Kidney (tissue), 14 donors: Measurements from ENCODE around the gene RASGRF2. TPM values are rescaled to one million over a fixed set of nuclear protein-coding genes. Genes with fewer than 3 reads are reported as not detected.

ENCODE experiments used
- DNase-seq, 5 donors: peaks; one replicate each; pipeline ENCODE4 v3.0.0-alpha.2; 2013 to 2020
- FAIRE-seq: peaks from 2 replicates; lab custom pipeline; 2012; peaks lifted over from hg19 to GRCh38; lab: Jason Lieb, UNC
- H3K27ac ChIP-seq, 2 donors: one replicate each; pipeline ENCODE4 v1.7.0; 2013; ENCODE audit warnings: low read depth in 2 of 2, low read length in 2 of 2, inconsistent platforms in 1 of 2
- H3K27me3 ChIP-seq: one replicate; pipeline ENCODE4 v1.7.1; 2013; ENCODE audit warnings: low read length, inconsistent platforms; ENCODE audit not compliant: control insufficient read depth, insufficient read depth
- H3K36me3 ChIP-seq, 3 donors: one replicate each; pipeline versions ENCODE4 v1.7.0 to v1.7.1; 2013; ENCODE audit warnings: low read length in 3 of 3, control low read depth in 1 of 3, inconsistent platforms in 1 of 3; ENCODE audit not compliant: insufficient read depth in 3 of 3, control insufficient read depth in 2 of 3
- H3K4me1 ChIP-seq, 3 donors: one replicate each; pipeline versions ENCODE4 v1.7.0 to v1.7.1; 2013; ENCODE audit warnings: low read length in 3 of 3, inconsistent platforms in 1 of 3, low read depth in 1 of 3; ENCODE audit not compliant: control insufficient read depth in 2 of 3, insufficient read depth in 2 of 3
- H3K4me3 ChIP-seq, 3 donors: one replicate each; pipeline versions ENCODE4 v1.7.0 to v1.8.1; 2013; ENCODE audit warnings: low read length in 3 of 3, control low read depth in 1 of 3, inconsistent platforms in 1 of 3
- H3K9ac ChIP-seq, 3 donors: one replicate each; pipeline versions ENCODE4 v1.7.0 to v1.7.1; 2013; ENCODE audit warnings: low read length in 3 of 3, control low read depth in 1 of 3, inconsistent platforms in 1 of 3
- H3K9me3 ChIP-seq, 3 donors: one replicate each; pipeline versions ENCODE4 v1.7.0 to v1.7.1; 2013; ENCODE audit warnings: low read length in 3 of 3, control low read depth in 1 of 3, inconsistent platforms in 1 of 3; ENCODE audit not compliant: control insufficient read depth in 2 of 3, insufficient read depth in 1 of 3
- intact Hi-C: fragments of 100-400 bp; cut with DNase I; formaldehyde crosslinking; loops from one replicate; pipeline ENCODE4 v1.11.1; 2022
- polyA plus RNA-seq: library from polyadenylated mRNA; stranded (reverse); fragments of 350-450 nt; fragmentation: Illumina TruSeq; extraction: RNeasy Lipid Tissue Mini Kit (QIAGEN cat#74804); gene quantifications from one replicate; pipeline ENCODE4 v1.2.3, GENCODE V29; 2014; ENCODE audit warnings: low read depth, low replicate concordance; ENCODE audit not compliant: insufficient read depth
- total RNA-seq: library from RNA; stranded (reverse); fragmentation: NEBNext Ultra II Directional; extraction: Animal tissue kit (Norgen Biotek cat#: 25700); gene quantifications from one replicate; pipeline ENCODE4 v1.2.1, GENCODE V29; 2021
- TF ChIP-seq, protein P1 (sequence below): IDR thresholded peaks from 3 replicates; pipeline ENCODE4 v1.5.1; 2012; ENCODE audit warnings: mild to moderate bottlenecking, moderate library complexity, borderline replicate concordance; ENCODE audit not compliant: insufficient read depth; ENCODE audit errors: extremely low read depth
- donor health status: control.
- donor health status: control.
- donor health status: control.
- donor health status: control.
- donor health status: control.
- donor health status: DM: yes; HTN: yes; CAD: no.
- donor health status: Normal renal cell carcinoma (clear cell type).

Gene RASGRF2
- total and polyA plus RNA-seq, 2 donors from 2014 or later = 4.9 to 14.7 TPM

DNA sequence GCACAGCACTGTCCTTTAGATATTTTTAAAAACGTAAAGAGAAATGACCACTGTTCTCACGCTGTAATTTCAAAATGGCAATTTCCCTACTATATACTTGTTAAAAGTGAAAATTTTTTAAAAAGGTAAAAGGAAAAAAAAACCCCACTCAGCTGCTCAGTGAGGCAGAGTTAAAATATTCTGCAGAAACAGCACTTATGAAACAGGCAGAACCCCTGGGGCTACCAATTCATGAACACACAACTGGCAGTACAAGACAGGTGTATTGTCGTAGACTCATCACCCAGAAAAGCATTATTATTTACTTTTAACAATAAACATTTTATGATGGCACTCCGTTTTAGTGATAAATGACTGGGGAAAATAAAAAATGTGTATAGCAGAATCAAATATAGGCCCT lies 1.5 kb upstream of the RASGRF2 start:
- intact Hi-C loops = no loop called here
- H3K27me3 ChIP-seq = peaks cover 20% of the 10 kb centered on the region
- DNase-seq (no peak), FAIRE-seq (no peak)
- no peaks in the 10 kb centered on the region for H3K36me3 ChIP-seq
- H3K27ac ChIP-seq = no peak overlapping the region
- H3K9me3 ChIP-seq = peaks cover 0 to 1% (median 0%) of the 10 kb centered on the region in 3 donors
- H3K4me3 ChIP-seq = no peak overlapping the region
- peaks cover 0 to 3% (median 2%) of the 10 kb centered on the region in 3 donors for H3K4me1 ChIP-seq
- TF ChIP-seq, protein P1, sequence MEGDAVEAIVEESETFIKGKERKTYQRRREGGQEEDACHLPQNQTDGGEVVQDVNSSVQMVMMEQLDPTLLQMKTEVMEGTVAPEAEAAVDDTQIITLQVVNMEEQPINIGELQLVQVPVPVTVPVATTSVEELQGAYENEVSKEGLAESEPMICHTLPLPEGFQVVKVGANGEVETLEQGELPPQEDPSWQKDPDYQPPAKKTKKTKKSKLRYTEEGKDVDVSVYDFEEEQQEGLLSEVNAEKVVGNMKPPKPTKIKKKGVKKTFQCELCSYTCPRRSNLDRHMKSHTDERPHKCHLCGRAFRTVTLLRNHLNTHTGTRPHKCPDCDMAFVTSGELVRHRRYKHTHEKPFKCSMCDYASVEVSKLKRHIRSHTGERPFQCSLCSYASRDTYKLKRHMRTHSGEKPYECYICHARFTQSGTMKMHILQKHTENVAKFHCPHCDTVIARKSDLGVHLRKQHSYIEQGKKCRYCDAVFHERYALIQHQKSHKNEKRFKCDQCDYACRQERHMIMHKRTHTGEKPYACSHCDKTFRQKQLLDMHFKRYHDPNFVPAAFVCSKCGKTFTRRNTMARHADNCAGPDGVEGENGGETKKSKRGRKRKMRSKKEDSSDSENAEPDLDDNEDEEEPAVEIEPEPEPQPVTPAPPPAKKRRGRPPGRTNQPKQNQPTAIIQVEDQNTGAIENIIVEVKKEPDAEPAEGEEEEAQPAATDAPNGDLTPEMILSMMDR = no peak
- H3K9ac ChIP-seq = no peak overlapping the region

DNA sequence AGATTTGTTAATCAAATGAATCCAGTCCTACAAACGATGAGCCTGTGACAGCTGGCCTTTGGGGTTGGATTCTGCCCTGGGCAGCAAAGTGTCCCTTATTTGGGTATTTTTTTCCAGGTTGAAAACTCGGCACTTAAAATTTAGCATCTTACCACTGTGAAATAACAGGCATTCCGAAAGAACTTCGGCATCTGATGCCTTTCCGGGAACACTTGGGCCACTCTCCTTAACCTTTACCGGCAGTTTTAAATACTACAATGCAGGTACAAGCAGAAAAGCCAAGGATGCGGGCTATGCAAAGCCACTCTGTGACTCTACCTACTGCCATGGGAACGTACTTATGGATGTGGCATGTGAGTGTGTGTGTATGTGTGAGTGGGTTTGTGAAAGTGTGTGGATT lies 1.0 kb upstream of the RASGRF2 start:
- no peak overlapping the region for H3K4me3 ChIP-seq
- peaks cover 0 to 1% (median 0%) of the 10 kb centered on the region in 3 donors for H3K9me3 ChIP-seq
- FAIRE-seq (no peak), DNase-seq (no peak)
- peaks cover 0 to 3% (median 2%) of the 10 kb centered on the region in 3 donors for H3K4me1 ChIP-seq
- peaks cover 20% of the 10 kb centered on the region for H3K27me3 ChIP-seq
- H3K9ac ChIP-seq = no peak overlapping the region
- TF ChIP-seq, protein P1 = no peak
- intact Hi-C loops = no loop called here
- no peaks in the 10 kb centered on the region for H3K36me3 ChIP-seq
- H3K27ac ChIP-seq = no peak overlapping the region

DNA sequence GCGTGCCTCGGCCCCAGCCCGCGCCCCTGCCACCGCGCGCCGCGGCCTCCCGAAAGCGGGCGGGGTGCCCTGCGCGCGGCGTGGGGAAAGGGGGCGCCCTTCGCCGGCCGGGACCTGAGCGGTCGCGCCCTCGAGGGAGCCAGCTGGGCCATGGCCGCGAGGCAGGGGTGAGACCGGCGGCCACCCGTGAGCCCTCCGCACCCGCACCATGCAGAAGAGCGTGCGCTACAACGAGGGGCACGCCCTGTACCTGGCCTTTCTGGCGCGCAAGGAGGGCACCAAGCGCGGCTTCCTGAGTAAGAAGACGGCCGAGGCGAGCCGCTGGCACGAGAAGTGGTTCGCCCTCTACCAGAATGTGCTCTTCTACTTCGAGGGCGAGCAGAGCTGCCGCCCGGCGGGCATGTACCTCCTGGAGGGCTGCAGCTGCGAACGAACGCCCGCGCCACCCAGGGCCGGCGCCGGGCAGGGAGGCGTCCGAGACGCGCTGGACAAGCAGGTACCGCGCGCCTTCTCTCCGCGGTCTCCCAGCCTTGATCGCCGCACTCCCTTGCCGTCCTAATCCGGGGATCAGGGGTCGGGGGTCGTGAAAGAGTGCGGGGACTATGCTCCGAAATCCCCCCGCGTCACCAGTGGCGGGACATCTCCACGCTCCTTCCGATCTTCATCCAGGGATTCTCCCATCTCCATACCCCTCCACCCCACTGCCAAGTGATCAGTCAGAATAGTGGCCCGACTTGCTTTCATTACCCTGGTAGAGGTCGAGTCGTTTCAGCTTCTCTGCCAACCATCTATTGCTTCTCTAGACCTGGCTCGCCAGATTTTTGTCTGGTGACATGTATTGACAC lies 590 bp downstream of the RASGRF2 start:
- H3K4me1 ChIP-seq = peaks cover 0 to 3% (median 2%) of the 10 kb centered on the region in 3 donors
- H3K27ac ChIP-seq = peak overlapping the region; percentile 30 to 55
- TF ChIP-seq, protein P1 = peak; percentile 21
- peak; percentile 31 to 78 (median 42) for DNase-seq
- H3K36me3 ChIP-seq = no peaks in the 10 kb centered on the region
- peak overlapping the region; percentile 36 to 83 (median 76) for H3K4me3 ChIP-seq
- H3K27me3 ChIP-seq = peaks cover 22% of the 10 kb centered on the region
- FAIRE-seq = no peak
- peaks cover 0 to 1% (median 0%) of the 10 kb centered on the region in 3 donors for H3K9me3 ChIP-seq
- intact Hi-C loops = no loop called here
- H3K9ac ChIP-seq = peak overlapping the region in 2 of 3 donors; percentile 18 to 65
